ENCODE measurements around the gene COPS6.
"Not testable (repeated sequence)": the region's sequence is repeated elsewhere in the genome, so short reads cannot be mapped to it uniquely, and the experiment has no call there.

The COPS6 gene

GRCh38 chr7:100120733-100121036 is 31.9 kb downstream of the COPS6 start:
- H3K27ac ChIP-seq (ENCODE audit: low read length), result peak overlapping the region; percentile 95

DNA sequence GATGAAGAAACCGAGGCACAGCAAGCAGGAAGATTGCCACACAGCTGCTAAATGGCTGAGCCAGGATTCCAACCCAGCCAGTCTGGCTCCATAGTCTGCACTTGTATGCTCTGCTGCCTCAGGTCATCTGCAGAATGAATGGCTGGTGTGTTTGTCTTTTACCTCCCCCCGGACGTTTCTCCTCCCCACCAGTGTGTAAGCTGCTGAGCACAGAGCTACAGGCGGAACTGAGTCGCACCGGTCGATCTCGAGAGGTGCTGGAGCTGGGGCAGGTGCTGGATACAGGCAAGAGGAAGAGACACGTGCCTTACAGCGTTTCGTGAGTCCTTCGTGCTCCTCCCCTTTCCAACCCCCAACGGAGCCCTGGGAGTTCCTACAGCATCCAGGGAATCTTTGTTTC is 33.3 kb downstream of the COPS6 start:
- H3K4me1 ChIP-seq (ENCODE audit: control insufficient read depth in 1 of 2, insufficient read depth in 2 of 2, low read length in 2 of 2), result peaks cover 13 to 24% of the 10 kb centered on the region in 2 donors
- no peaks in the 10 kb centered on the region for H3K9me3 ChIP-seq (ENCODE audit: control insufficient read depth in 1 of 2, low read length in 2 of 2)
- no peak overlapping the region for H3K27ac ChIP-seq (ENCODE audit: low read length)
- no peak overlapping the region for H3K4me3 ChIP-seq (ENCODE audit: low read depth in 1 of 2, low read length in 2 of 2)
- H3K27me3 ChIP-seq (ENCODE audit: low read depth, low read length), result no peaks in the 10 kb centered on the region
- H3K36me3 ChIP-seq (ENCODE audit: control insufficient read depth in 1 of 2, insufficient read depth in 2 of 2, low read length in 2 of 2), result peaks cover 0 to 3% of the 10 kb centered on the region in 2 donors

More at GRCh38 chr7:100120733-100121036, 31.9 kb downstream of the COPS6 start:
- Histone ChIP-seq H3K9me3 (ENCODE audit: control insufficient read depth in 1 of 2, low read length in 2 of 2) (no peaks in the 10 kb centered on the region), H3K4me3 (ENCODE audit: low read depth in 1 of 2, low read length in 2 of 2) (peak overlapping the region; percentile 93 to 98), H3K36me3 (ENCODE audit: control insufficient read depth in 1 of 2, insufficient read depth in 2 of 2, low read length in 2 of 2) (no peaks in the 10 kb centered on the region), H3K27me3 (ENCODE audit: low read depth, low read length) (no peaks in the 10 kb centered on the region), H3K4me1 (ENCODE audit: control insufficient read depth in 1 of 2, insufficient read depth in 2 of 2, low read length in 2 of 2) (peaks cover 13 to 18% of the 10 kb centered on the region in 2 donors)

GRCh38 chr7:100122568-100122967 is 33.8 kb downstream of the COPS6 start:
- no peak overlapping the region for H3K4me3 ChIP-seq (ENCODE audit: low read depth in 1 of 2, low read length in 2 of 2)
- H3K36me3 ChIP-seq (ENCODE audit: control insufficient read depth in 1 of 2, insufficient read depth in 2 of 2, low read length in 2 of 2), result peaks cover 0 to 3% of the 10 kb centered on the region in 2 donors
- no peaks in the 10 kb centered on the region for H3K9me3 ChIP-seq (ENCODE audit: control insufficient read depth in 1 of 2, low read length in 2 of 2)
- H3K27me3 ChIP-seq (ENCODE audit: low read depth, low read length), result no peaks in the 10 kb centered on the region
- peaks cover 13 to 24% of the 10 kb centered on the region in 2 donors for H3K4me1 ChIP-seq (ENCODE audit: control insufficient read depth in 1 of 2, insufficient read depth in 2 of 2, low read length in 2 of 2)
- H3K27ac ChIP-seq (ENCODE audit: low read length), result no peak overlapping the region

- Histone ChIP-seq H3K9me3 (ENCODE audit: control insufficient read depth in 1 of 2, low read length in 2 of 2) (no peaks in the 10 kb centered on the region), H3K27ac (ENCODE audit: low read length) (peak overlapping the region; percentile 45), H3K4me3 (ENCODE audit: low read depth in 1 of 2, low read length in 2 of 2) (no peak overlapping the region), H3K4me1 (ENCODE audit: control insufficient read depth in 1 of 2, insufficient read depth in 2 of 2, low read length in 2 of 2) (peaks cover 13 to 22% of the 10 kb centered on the region in 2 donors), H3K27me3 (ENCODE audit: low read depth, low read length) (no peaks in the 10 kb centered on the region), H3K36me3 (ENCODE audit: control insufficient read depth in 1 of 2, insufficient read depth in 2 of 2, low read length in 2 of 2) (peaks cover 0 to 3% of the 10 kb centered on the region in 2 donors)
Measured at GRCh38 chr7:100124301-100125230, 35.8 kb downstream of the COPS6 start.

GRCh38 chr7:100126239-100126930 is 37.6 kb downstream of the COPS6 start:
- Histone ChIP-seq H3K27ac (ENCODE audit: low read length) (peak overlapping the region; percentile 96), H3K36me3 (ENCODE audit: control insufficient read depth in 1 of 2, insufficient read depth in 2 of 2, low read length in 2 of 2) (peaks cover 0 to 3% of the 10 kb centered on the region in 2 donors), H3K9me3 (ENCODE audit: control insufficient read depth in 1 of 2, low read length in 2 of 2) (no peaks in the 10 kb centered on the region), H3K4me1 (ENCODE audit: control insufficient read depth in 1 of 2, insufficient read depth in 2 of 2, low read length in 2 of 2) (peaks cover 7 to 18% of the 10 kb centered on the region in 2 donors), H3K27me3 (ENCODE audit: low read depth, low read length) (no peaks in the 10 kb centered on the region), H3K4me3 (ENCODE audit: low read depth in 1 of 2, low read length in 2 of 2) (peak overlapping the region; percentile 91 to 93)

DNA sequence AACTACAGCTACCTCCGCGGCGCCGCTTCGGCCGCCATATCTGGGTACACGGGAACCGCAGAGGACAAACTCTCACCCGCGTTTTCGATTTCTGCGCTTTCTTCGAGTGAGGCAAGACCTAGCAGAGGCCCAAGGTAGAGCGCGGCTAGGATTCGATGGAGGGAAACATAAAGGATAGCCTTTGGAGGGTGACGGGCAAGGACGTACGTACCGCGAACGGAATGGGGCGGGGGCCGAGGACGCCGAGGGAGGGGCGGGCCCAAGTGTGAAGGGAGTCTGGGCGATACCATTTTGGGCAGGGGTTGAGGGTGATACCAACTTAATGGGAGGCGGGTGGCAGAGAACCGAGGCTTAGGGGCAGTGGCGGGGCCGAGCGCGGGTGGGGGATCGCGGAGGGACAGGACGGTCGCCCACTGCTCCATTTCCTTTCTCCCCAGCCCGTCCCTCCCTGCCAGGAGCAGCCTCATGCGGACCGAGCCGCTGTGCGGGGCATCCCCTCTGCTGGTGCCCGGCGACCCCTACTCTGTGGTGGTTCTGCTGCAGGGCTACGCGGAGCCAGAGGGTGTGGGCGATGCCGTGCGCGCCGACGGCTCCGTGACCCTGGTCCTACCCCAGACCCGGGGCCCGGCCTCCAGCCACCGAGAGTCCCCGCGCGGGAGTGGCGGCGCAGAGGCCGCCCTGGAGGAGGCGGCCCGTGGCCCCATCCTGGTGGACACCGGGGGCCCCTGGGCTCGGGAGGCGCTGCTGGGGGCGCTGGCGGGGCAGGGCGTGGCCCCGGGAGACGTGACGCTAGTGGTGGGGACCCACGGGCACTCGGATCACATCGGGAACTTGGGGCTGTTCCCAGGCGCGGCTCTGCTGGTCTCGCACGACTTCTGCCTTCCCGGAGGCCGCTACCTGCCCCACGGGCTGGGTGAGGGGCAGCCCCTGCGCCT is 38.4 kb downstream of the COPS6 start, which contains the start of gene MBLAC1:
TSS of gene MBLAC1 (plus strand) at position 37 of the 935 bp plus-strand sequence. CDS start at position 466, 429 bp downstream.
- Histone ChIP-seq H3K27me3 (ENCODE audit: low read depth, low read length) (no peaks in the 10 kb centered on the region), H3K4me1 (ENCODE audit: control insufficient read depth in 1 of 2, insufficient read depth in 2 of 2, low read length in 2 of 2) (peaks cover 7 to 18% of the 10 kb centered on the region in 2 donors), H3K27ac (ENCODE audit: low read length) (peak within 1 kb of the TSS; percentile 96), H3K4me3 (ENCODE audit: low read depth in 1 of 2, low read length in 2 of 2) (peak within 1 kb of the TSS; percentile 91 to 93), H3K9me3 (ENCODE audit: control insufficient read depth in 1 of 2, low read length in 2 of 2) (no peaks in the 10 kb centered on the region), H3K36me3 (ENCODE audit: control insufficient read depth in 1 of 2, insufficient read depth in 2 of 2, low read length in 2 of 2) (peaks cover 0 to 3% of the 10 kb centered on the region in 2 donors)

GRCh38 chr7:100127866-100128636 is 39.3 kb downstream of the COPS6 start:
- Histone ChIP-seq H3K9me3 (ENCODE audit: control insufficient read depth in 1 of 2, low read length in 2 of 2) (no peaks in the 10 kb centered on the region), H3K4me3 (ENCODE audit: low read depth in 1 of 2, low read length in 2 of 2) (peak overlapping the region; percentile 91 to 93), H3K4me1 (ENCODE audit: control insufficient read depth in 1 of 2, insufficient read depth in 2 of 2, low read length in 2 of 2) (peaks cover 7 to 18% of the 10 kb centered on the region in 2 donors), H3K36me3 (ENCODE audit: control insufficient read depth in 1 of 2, insufficient read depth in 2 of 2, low read length in 2 of 2) (peaks cover 0 to 3% of the 10 kb centered on the region in 2 donors), H3K27me3 (ENCODE audit: low read depth, low read length) (no peaks in the 10 kb centered on the region), H3K27ac (ENCODE audit: low read length) (no peak overlapping the region)

DNA sequence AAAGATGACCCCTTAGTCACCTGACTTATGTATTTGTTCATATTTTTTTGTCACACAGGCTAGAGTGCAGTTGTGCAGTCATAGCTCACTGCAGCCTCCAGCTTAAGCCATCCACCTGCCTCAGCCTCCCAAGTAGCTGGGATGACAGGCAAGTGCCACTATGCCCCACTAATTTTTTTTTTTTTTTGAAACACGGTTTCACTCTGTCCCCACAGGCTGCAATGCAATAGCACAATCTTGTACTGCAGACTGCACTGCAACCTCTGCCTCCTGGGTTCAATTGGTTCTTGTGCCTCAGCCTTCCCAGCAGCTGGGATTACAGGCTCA is 39.8 kb downstream of the COPS6 start:
- H3K36me3 ChIP-seq (ENCODE audit: control insufficient read depth in 1 of 2, insufficient read depth in 2 of 2, low read length in 2 of 2), result peaks cover 0 to 3% of the 10 kb centered on the region in 2 donors
- H3K4me1 ChIP-seq (ENCODE audit: control insufficient read depth in 1 of 2, insufficient read depth in 2 of 2, low read length in 2 of 2), result peaks cover 7 to 18% of the 10 kb centered on the region in 2 donors
- H3K27me3 ChIP-seq (ENCODE audit: low read depth, low read length), result no peaks in the 10 kb centered on the region
- H3K9me3 ChIP-seq (ENCODE audit: control insufficient read depth in 1 of 2, low read length in 2 of 2), result no peaks in the 10 kb centered on the region
- H3K27ac ChIP-seq (ENCODE audit: low read length), result no peak overlapping the region
- no peak overlapping the region for H3K4me3 ChIP-seq (ENCODE audit: low read depth in 1 of 2, low read length in 2 of 2)

DNA sequence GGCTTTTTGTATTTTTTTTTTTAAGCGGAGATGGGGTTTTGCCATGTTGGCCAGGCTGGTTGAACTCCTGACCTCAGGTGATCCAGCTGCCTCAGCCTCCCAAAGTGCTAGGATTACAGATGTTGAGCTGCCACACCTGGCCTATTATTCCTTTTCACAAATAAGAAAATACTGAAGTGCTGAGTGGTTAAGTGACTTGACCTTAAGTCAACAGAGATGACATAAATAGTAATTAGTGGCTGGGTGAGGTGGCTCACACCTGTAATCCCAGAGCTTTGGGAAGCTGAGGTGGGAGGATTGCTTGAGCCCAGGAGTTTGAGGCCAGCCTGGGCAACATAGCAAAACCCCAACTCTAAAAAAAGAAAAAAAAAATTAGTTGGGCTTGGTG is 41.4 kb downstream of the COPS6 start:
- H3K36me3 ChIP-seq (ENCODE audit: control insufficient read depth in 1 of 2, insufficient read depth in 2 of 2, low read length in 2 of 2); H3K9me3 ChIP-seq (ENCODE audit: control insufficient read depth in 1 of 2, low read length in 2 of 2); H3K27me3 ChIP-seq (ENCODE audit: low read depth, low read length); H3K4me3 ChIP-seq (ENCODE audit: low read depth in 1 of 2, low read length in 2 of 2): not testable (repeated sequence)
- Histone ChIP-seq H3K27ac (ENCODE audit: low read length) (peak overlapping the region; percentile 5), H3K4me1 (ENCODE audit: control insufficient read depth in 1 of 2, insufficient read depth in 2 of 2, low read length in 2 of 2) (peaks cover 2 to 18% of the 10 kb centered on the region in 2 donors)
